Transverse colon (tissue), 4 donors: ENCODE measurements around the gene EFEMP2. TPM values are rescaled to one million over a fixed set of nuclear protein-coding genes. Genes with fewer than 3 reads are reported as not detected.

Experiments
- DNase-seq: peaks from one replicate; pipeline ENCODE4 v3.0.0-alpha.2; 2019
- H3K27ac ChIP-seq, 4 donors: fragments of 200-600 bp; sonication (generic); 2 replicates each; pipeline ENCODE4 v1.5.1; 2016 to 2018; ENCODE audit warnings: inconsistent platforms in 4 of 4
- H3K27me3 ChIP-seq: fragments of 200-600 bp; sonication (generic); 2 replicates; pipeline ENCODE4 v1.5.1; 2017; ENCODE audit warnings: inconsistent platforms
- H3K36me3 ChIP-seq, 4 donors: fragments of 200-600 bp; sonication (generic); 2 replicates each; pipeline ENCODE4 v1.5.1; 2017 to 2019; ENCODE audit warnings: inconsistent platforms in 4 of 4
- H3K4me1 ChIP-seq, 4 donors: fragments of 200-600 bp; sonication (generic); 2 replicates each; pipeline ENCODE4 v1.5.1; 2017 to 2020; ENCODE audit warnings: inconsistent platforms in 4 of 4
- H3K4me3 ChIP-seq, 4 donors: fragments of 200-600 bp; sonication (generic); 1 replicate in 1 of 4; 2 replicates in 3 of 4; pipeline versions ENCODE4 v1.5.1 to v1.6.1; 2017 to 2019; ENCODE audit warnings: inconsistent platforms in 4 of 4
- H3K9me3 ChIP-seq, 2 donors: fragments of 200-600 bp; sonication (generic); 2 replicates each; pipeline ENCODE4 v1.5.1; 2017 to 2019; ENCODE audit warnings: inconsistent platforms in 2 of 2
- EP300 ChIP-seq: sonication (generic); formaldehyde crosslinking; IDR thresholded peaks from one replicate; pipeline ENCODE4 v1.6.1; 2017; ENCODE audit warnings: antibody characterized with exemption, low read depth
- POLR2A ChIP-seq: fragments of 450-650 bp; IDR thresholded peaks from one replicate; pipeline ENCODE4 v1.6.1; 2016; ENCODE audit warnings: antibody characterized with exemption, mild to moderate bottlenecking, moderate library complexity
- POLR2AphosphoS5 ChIP-seq, 3 donors: sonication (generic); formaldehyde crosslinking; IDR thresholded peaks; one replicate each; pipeline ENCODE4 v1.6.1; 2016; ENCODE audit warnings: antibody characterized with exemption in 3 of 3
- whole genome bisulfite sequencing, 2 donors: methylation state at CpG; one replicate each; pipeline ENCODE4 v1.1.5; 2018; ENCODE audit warnings: low coverage in 1 of 2; 5-methylcytosine and 5-hydroxymethylcytosine counted together
- in situ Hi-C, 4 donors: fragments of 200-750 bp; cut with MboI; loops; one replicate each; pipeline versions ENCODE4 v1.15.0 to v1.15.1; 2017; ENCODE audit warnings: low sequenced_read_pairs in 3 of 4, low pct_ligation_motif_present in 1 of 4, low pct_unique_long_range_greater_than_20kb in 1 of 4
- intact Hi-C: fragments of 100-400 bp; cut with DNase I; formaldehyde crosslinking; loops from one replicate; pipeline ENCODE4 v1.15.1; 2023; ENCODE audit warnings: low total_unique reads
- total RNA-seq, 4 donors: library from RNA; depleted of rRNA; stranded (reverse); fragments of >200 nt; gene quantifications; one replicate each; pipeline ENCODE4 v1.1.0, GENCODE V29; 2016
- TF ChIP-seq, protein P1 (sequence below), 5 experiments: fragments of 200-600 bp in 3 of 5; fragments of 450-650 bp in 2 of 5; sonication (generic) in 3 of 5; IDR thresholded peaks; 1 replicate in 2 of 5; 2 replicates in 3 of 5; pipeline ENCODE4 v1.5.1; 2016 to 2017; ENCODE audit warnings: antibody characterized with exemption in 5 of 5, inconsistent platforms in 3 of 5, mild to moderate bottlenecking in 2 of 5, moderate library complexity in 1 of 5

Gene EFEMP2
- total RNA-seq, 4 donors from 2014 or later = 15.2 to 34.4 (median 25.1) TPM

DNA sequence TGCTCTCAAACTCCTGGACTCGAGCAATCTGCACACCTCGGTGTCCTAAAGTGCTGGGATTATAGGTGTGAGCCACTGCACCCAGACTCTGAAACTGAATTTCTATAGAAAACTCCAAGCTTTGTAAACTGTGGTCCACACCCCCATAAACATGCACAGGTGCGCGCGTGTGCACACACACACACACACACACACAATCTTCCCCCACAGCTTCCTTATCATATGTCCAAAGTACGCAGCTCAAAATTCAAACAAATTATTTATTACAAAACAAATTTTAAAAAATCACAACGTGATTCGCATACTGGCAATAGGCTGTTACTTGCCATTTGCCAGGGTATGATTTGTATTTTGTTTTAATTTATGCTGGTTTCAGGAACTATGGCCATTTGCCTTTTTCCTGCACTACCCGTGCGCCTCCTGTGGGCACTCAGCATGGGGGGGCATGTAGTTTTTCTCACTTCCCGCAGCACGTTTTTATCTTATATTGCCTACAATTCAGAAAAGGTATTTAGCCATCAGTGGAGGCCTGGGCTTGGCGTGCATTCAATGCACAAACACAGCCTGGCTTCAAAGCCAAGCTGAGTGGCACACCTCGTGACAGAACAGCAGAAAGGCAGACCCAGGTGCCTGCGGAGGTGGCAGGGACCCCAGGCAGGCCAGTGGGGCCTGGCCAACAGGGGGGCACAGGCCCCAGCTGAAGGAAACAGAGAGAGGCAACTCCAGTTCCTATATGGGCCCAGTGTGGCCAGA is 49.6 kb downstream of the EFEMP2 start:
- H3K4me1 ChIP-seq = peaks cover 0 to 50% (median 21%) of the 10 kb centered on the region in 4 donors
- H3K27me3 ChIP-seq = no peaks in the 10 kb centered on the region
- H3K4me3 ChIP-seq = no peak overlapping the region
- no peaks in the 10 kb centered on the region for H3K36me3 ChIP-seq
- H3K27ac ChIP-seq = peak overlapping the region; percentile 66 to 77 (median 76)
- TF ChIP-seq, protein P1, sequence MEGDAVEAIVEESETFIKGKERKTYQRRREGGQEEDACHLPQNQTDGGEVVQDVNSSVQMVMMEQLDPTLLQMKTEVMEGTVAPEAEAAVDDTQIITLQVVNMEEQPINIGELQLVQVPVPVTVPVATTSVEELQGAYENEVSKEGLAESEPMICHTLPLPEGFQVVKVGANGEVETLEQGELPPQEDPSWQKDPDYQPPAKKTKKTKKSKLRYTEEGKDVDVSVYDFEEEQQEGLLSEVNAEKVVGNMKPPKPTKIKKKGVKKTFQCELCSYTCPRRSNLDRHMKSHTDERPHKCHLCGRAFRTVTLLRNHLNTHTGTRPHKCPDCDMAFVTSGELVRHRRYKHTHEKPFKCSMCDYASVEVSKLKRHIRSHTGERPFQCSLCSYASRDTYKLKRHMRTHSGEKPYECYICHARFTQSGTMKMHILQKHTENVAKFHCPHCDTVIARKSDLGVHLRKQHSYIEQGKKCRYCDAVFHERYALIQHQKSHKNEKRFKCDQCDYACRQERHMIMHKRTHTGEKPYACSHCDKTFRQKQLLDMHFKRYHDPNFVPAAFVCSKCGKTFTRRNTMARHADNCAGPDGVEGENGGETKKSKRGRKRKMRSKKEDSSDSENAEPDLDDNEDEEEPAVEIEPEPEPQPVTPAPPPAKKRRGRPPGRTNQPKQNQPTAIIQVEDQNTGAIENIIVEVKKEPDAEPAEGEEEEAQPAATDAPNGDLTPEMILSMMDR (IDR thresholded peaks at IDR 0.05) = peak in 2 of 5 experiments; percentile 21 to 31
- TF ChIP-seq EP300 = no peak
- TF ChIP-seq POLR2AphosphoS5 (IDR thresholded peaks at IDR 0.05) = no peak
- intact Hi-C loops = no loop called here
- 47 to 60% methylated on average over 9 to 15 of the region's 15 CpGs for WGBS, 2 donors
- peak; percentile 68 for DNase-seq
- no peaks in the 10 kb centered on the region for H3K9me3 ChIP-seq
- in situ Hi-C loops = loop anchor here (10.0 to 25.0 kb wide), 2 partner anchors 108 to 111 kb away; partner anchors contain the start of genes KAT5 (in 4 of the 4) and RNASEH2C (in 3 of the 4)

DNA sequence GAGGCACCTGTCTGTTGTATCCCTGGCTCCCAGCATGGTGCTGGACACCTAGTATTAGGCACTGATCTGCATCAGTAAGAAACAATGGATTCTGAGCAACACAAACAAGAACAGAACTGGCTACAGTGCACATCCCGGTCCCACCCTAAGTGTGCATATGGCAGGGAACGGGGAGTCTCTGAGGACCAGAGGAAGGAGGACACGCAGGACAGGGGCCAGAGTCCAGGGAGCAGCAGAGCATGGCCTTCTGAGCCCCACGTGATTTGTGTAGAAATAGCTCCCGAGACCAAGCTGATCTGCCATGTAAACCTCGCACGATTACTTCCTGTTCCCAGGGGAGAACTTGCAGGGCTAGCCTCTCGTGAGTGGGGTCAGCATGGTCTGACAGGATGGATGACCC is 51.5 kb downstream of the EFEMP2 start:
- H3K27ac ChIP-seq = peak overlapping the region; percentile 66 to 77 (median 76)
- intact Hi-C loops = no loop called here

DNA sequence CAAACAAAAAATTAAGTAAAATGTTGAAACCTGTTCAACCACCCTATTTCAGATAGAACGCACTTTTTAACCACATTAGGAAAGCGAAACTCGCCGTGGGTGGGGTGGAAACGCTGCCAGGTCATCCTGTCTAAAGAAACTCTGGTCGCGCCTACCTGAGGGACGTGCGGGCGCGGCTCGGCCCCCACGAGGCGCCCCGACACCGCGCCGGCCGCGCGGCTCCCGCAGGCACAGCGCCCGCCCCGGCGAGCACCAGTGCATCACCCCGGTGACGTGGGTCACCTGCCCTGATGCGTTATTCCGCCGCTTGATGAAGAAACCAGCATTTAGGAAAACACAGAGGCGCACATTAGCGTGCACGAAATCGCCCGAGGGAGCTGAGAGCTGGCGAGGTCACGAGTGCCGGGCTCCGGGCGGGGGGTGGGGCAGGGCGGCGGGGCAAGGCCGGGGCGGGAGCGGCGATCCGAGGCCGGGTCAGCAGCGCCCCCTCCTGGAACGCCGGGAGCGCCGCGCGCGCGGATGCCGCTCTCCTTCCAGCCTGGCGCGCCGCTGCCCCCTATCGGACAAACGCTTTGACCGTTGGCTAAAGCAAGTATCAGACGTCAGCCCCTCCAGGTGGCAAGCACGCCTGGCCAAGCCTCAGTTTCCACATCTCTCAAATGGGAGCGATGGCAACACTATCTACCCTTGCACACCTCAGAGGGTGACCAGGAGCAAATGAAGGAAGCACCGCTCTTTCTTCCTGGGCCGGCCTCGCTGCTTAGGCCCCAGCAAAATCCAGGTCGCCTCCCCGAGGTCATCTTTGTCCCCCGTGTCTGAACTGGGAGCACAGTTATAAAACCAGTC is 54.5 kb downstream of the EFEMP2 start:
- peaks cover 0 to 49% (median 19%) of the 10 kb centered on the region in 4 donors for H3K4me1 ChIP-seq
- DNase-seq = peak; percentile 98
- TF ChIP-seq EP300 (no peak), POLR2AphosphoS5 (IDR thresholded peaks at IDR 0.05) (peak in 2 of 3 donors; percentile 20 to 52), POLR2A (no peak)
- TF ChIP-seq, protein P1 (IDR thresholded peaks at IDR 0.05) = peak; percentile 95 to 100 (median 98)
- peak overlapping the region; percentile 4 to 65 (median 52) for H3K4me3 ChIP-seq
- no peaks in the 10 kb centered on the region for H3K36me3 ChIP-seq
- H3K27ac ChIP-seq = peak overlapping the region; percentile 82 to 86 (median 85)
- no peaks in the 10 kb centered on the region for H3K27me3 ChIP-seq
- in situ Hi-C loops (loop anchor here in 3 of 4 donors (25.0 kb wide), 1 partner anchor 106 kb away; the partner anchor contains the start of genes KAT5 (in 3 of the 3) and RNASEH2C (in 3 of the 3)), intact Hi-C loops (loop anchor here (5.0 kb wide), 2 partner anchors 36 to 106 kb away; partner anchors contain the start of genes AP5B1 and KAT5)
- WGBS, 2 donors = 12% methylated on average over 42 of the region's 74 CpGs; no CpG with 5 or more reads in 1 of the 2 donors
- H3K9me3 ChIP-seq = no peaks in the 10 kb centered on the region

More for the DNA sequence above, 51.5 kb downstream of the EFEMP2 start:
- H3K4me1 ChIP-seq = peaks cover 0 to 56% (median 25%) of the 10 kb centered on the region in 4 donors
- H3K27me3 ChIP-seq = no peaks in the 10 kb centered on the region
- no peaks in the 10 kb centered on the region for H3K9me3 ChIP-seq
- in situ Hi-C loops = loop anchor here (10.0 to 25.0 kb wide), 2 partner anchors 106 to 109 kb away; partner anchors contain the start of genes KAT5 (in 4 of the 4) and RNASEH2C (in 3 of the 4)
- TF ChIP-seq POLR2A (peak; percentile 14), POLR2AphosphoS5 (IDR thresholded peaks at IDR 0.05) (peak in 2 of 3 donors; percentile 33 to 59), EP300 (no peak)
- peak; percentile 72 for DNase-seq
- no peak overlapping the region for H3K4me3 ChIP-seq
- WGBS, 2 donors = 48% methylated on average over 8 of the region's 8 CpGs; no CpG with 5 or more reads in 1 of the 2 donors
- H3K36me3 ChIP-seq = no peaks in the 10 kb centered on the region

DNA sequence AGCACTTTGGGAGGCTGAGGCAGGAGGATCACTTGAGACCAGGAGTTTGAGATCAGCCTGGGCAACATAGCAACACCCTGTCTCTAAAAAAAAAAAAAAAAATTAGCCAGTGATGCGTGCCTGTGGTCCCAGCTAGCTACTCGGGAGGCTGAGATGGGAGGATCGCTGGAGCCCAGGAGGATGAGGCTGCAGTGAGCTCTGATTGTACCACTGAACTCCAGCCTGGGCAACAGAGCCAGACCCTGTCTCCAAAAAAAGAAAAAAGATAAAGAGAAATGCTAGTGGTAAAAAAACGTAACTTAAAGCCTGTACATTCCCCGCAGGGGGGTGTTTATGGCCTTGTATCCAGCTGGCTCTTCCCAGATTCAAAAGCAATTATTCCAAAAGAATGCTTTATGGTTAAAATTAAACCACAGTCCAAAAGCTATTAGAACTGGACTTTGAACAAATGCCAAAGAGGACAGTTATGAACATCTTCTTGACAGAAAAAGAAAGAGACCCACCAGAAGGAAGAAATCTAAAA is 55.2 kb downstream of the EFEMP2 start:
- intact Hi-C loops = loop anchor here (5.0 kb wide), 2 partner anchors 35 to 105 kb away; partner anchors contain the start of genes AP5B1 and KAT5
- no peak for TF ChIP-seq POLR2AphosphoS5 (IDR thresholded peaks at IDR 0.05)
- TF ChIP-seq EP300 = no peak
- TF ChIP-seq, protein P1 (IDR thresholded peaks at IDR 0.05) = no peak
- TF ChIP-seq POLR2A = no peak
- WGBS, 2 donors = 49 to 56% methylated on average over 5 of the region's 5 CpGs

More for the DNA sequence above, 55.2 kb downstream of the EFEMP2 start:
- DNase-seq = no peak
- Histone ChIP-seq H3K4me3 (peak overlapping the region; percentile 4 to 65 (median 52)), H3K36me3 (no peaks in the 10 kb centered on the region), H3K27me3 (no peaks in the 10 kb centered on the region), H3K27ac (peak overlapping the region; percentile 82 to 86 (median 85)), H3K9me3 (no peaks in the 10 kb centered on the region), H3K4me1 (peaks cover 0 to 45% (median 16%) of the 10 kb centered on the region in 4 donors)
- in situ Hi-C loops = loop anchor here in 3 of 4 donors (25.0 kb wide), 1 partner anchor 105 kb away; the partner anchor contains the start of genes KAT5 (in 3 of the 3) and RNASEH2C (in 3 of the 3)
